GM12801 (cell line): ENCODE measurements around the gene HHIPL1.

ENCODE experiments used
- TF ChIP-seq, protein P1 (sequence below): IDR thresholded peaks from one replicate; pipeline ENCODE4 v1.5.1; 2011; ENCODE audit warnings: control low read depth; ENCODE audit not compliant: insufficient read length; ENCODE audit errors: extremely low read depth

Gene HHIPL1

DNA sequence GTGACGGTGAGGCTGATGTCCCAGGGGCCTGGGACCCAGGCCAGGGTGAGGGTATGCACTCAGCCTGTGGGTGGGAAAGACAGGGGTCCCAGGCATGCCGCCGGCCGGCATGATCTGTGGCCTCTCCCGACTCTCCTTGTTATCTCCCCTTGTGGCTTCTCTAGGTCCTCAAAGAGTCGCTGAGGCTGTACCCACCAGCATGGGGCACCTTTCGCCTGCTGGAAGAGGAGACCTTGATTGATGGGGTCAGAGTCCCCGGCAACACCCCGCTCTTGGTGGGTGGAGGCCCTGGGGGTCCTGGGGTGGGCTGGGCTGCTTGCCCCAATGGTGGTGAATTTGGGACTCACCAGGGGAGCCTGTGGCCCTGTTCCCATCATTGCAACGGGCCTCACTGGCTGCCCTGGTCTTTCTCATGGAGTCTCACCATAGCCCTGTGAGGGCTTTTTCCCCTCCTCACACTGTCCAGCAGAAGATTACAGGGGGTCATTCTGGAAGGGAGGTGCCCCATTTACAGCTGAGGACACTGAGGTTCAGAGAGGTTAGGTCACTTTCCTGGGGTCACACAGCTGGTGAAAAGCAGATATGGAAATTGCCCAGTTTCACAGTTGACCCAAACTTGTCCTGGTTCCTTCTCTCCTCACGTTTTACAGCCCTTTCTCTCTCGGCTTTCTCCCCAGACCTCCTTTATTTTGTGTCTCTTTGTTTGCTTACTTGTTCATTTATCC is 77.0 kb downstream of the HHIPL1 start:
- TF ChIP-seq, protein P1, sequence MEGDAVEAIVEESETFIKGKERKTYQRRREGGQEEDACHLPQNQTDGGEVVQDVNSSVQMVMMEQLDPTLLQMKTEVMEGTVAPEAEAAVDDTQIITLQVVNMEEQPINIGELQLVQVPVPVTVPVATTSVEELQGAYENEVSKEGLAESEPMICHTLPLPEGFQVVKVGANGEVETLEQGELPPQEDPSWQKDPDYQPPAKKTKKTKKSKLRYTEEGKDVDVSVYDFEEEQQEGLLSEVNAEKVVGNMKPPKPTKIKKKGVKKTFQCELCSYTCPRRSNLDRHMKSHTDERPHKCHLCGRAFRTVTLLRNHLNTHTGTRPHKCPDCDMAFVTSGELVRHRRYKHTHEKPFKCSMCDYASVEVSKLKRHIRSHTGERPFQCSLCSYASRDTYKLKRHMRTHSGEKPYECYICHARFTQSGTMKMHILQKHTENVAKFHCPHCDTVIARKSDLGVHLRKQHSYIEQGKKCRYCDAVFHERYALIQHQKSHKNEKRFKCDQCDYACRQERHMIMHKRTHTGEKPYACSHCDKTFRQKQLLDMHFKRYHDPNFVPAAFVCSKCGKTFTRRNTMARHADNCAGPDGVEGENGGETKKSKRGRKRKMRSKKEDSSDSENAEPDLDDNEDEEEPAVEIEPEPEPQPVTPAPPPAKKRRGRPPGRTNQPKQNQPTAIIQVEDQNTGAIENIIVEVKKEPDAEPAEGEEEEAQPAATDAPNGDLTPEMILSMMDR, result no peak

DNA sequence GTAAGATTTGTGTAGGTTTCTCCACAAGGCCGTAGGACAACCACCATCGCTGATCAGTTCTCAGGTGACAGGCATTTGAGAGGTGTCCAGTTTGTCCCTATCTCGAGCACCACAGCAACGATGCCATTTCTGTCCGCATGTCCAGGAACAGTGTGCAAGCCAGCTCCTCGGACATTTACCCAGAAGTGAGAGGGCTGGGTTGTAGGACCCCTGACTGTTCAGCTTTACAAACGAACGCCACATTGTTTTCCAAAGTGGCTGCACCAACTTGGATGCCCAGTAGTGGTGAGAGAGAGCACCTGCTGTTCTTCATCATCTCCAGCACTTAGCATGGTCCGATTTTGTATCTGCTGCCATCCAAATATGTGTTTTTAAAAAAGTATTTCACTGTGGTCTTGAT is 77.8 kb downstream of the HHIPL1 start:
- TF ChIP-seq, protein P1, result no peak

DNA sequence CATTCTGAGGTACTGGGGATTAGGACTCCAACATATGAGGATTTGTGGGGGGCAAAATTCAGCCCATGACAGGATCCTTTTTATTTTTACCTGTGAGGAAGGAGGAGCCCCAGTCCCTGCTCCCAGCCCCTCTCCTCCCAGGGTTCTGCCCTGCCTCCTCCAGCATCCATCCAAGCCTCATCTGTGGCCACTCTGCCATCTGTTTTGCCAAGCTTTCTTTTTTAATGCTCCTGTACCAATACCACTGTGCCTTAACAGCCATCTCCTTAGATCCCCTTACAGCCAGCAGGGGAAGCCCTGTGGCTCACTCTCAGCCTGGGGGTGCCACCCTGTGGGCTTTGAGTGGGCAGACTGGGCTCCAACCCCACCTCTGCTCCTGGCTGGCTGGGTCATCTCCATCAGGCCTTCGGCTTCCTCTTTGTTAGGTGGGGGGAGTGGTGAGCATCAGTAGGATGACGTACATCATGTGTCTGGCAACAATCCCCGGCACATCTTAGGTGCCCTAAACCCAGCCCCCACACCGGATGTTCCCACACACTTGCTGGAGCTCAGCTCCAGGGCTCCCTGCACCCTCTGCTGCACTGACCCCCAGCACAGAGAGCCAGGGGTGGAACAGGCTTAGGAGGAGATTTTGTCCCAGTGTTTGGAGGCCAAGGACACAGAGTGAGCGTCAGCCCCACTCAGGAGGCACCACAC is 79.4 kb downstream of the HHIPL1 start:
- TF ChIP-seq, protein P1, result no peak

DNA sequence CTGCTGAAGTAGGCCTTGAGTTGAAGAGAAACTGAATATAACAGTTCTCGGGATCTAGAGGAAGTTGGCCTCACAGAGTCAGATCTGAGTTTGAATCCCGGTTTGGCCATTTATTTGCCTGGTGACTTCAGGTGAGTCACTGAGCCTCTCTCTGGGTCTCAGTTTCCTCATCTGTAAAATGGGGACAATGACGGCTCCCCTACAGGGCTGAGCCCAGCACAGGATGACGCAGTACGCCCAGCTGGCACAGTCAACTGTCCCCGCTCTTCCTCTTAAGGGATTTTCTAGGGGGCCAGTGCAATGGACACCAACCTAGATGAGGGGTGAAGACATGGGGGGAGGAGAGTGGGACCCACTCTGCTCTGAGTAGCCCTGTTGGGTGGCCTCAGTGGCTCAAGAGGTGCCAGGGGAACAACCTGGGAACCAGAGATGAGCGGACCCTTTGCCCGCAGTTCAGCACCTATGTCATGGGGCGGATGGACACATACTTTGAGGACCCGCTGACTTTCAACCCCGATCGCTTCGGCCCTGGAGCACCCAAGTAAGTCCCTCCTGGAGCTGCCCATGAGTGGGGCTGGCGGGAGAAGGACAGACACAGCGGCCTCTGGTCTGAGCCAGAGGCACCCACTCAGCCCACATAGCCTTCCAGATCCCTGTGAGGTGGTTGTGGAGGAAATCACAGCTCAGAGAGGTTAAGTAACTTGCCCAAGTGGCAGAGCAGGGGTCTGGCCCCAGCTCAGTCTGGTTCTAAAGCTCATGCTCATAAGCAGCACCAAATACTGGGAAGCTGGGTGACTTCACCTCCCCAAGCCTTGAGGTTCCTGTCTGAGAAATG is 80.2 kb downstream of the HHIPL1 start:
- TF ChIP-seq, protein P1, result no peak

DNA sequence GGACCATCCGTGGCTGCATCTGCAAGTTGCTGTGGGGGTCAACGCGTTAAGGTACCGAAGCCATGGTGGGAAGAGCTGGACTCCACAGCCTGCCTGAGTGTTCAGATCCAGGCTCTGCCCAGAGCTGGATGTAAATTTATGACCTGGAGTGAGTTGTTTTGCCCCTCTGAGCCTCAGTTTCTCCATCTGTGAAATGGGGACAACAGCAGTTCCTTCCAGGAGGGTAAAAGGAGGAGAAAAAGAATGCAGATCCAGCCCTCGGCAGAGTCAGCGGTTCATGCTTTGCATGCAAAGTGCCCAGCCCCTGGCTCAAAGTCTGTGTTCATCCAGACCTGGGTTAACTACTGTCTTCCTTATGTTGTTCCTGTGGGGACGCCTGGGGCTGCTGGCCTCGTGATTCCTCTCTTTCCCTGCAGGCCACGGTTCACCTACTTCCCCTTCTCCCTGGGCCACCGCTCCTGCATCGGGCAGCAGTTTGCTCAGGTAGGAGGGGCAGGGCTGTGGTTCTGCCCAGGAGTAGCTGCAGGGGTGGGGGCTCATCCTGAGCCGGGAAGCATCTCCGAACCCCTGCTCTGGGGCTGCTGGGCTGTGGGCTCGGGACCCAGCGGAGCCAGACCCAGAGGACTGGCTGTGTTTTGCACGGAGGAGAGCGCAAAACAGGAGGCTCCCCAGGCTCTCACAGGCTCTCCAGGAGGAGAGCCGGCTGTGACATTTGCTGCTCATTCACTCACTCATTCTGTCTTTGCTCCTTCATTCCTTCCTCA is 81.0 kb downstream of the HHIPL1 start:
- TF ChIP-seq, protein P1, result no peak

DNA sequence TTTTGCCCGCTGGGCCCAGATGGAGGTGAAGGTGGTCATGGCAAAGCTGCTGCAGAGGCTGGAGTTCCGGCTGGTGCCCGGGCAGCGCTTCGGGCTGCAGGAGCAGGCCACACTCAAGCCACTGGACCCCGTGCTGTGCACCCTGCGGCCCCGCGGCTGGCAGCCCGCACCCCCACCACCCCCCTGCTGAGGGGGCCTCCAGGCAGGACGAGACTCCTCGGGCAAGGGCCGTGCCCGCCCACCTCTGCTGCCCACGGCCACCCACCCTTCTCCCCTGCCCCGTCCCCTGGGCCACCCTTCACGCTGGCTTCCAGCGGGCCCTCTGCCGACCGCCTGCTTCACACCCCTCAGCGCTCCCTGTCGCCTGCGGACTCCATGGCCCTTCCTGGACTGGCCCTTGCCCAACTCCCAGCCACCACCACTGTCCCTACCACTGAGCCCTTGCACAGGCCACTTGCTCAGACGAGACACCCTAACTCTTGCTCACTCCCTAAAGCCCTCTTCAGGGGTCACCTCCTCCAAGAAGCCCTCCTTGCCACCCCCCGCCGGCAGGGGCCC is 81.7 kb downstream of the HHIPL1 start:
- TF ChIP-seq, protein P1, result no peak
